ENCODE data around the gene ALKBH6.

GRCh38 chr19:36061367-36061766, 47.4 kb upstream of the ALKBH6 start:
- TF ChIP-seq TBP (IDR thresholded peaks at IDR 0.05; ENCODE audit: low read depth, low read length) = no peak
- no peak for TF ChIP-seq HDAC6 (IDR thresholded peaks at IDR 0.05; ENCODE audit: low read depth, low read length)
- TF ChIP-seq CEBPB (IDR thresholded peaks at IDR 0.05; ENCODE audit: low read depth, low read length) = no peak
- no peak for TF ChIP-seq JUND (IDR thresholded peaks at IDR 0.05; ENCODE audit: low read length)
- TF ChIP-seq SUZ12 (IDR thresholded peaks at IDR 0.05; ENCODE audit: low read length) = no peak
- no peak for TF ChIP-seq ASH2L (IDR thresholded peaks at IDR 0.05; ENCODE audit: low read length)
- TF ChIP-seq POLR2AphosphoS5 (IDR thresholded peaks at IDR 0.05; ENCODE audit: low read depth, low read length) = no peak
- TF ChIP-seq FOSL1 (IDR thresholded peaks at IDR 0.05; ENCODE audit: insufficient read depth, low read depth, low read length) = no peak
- TF ChIP-seq JUN (IDR thresholded peaks at IDR 0.05; ENCODE audit: low read depth, low read length) = no peak
- TF ChIP-seq, protein P1, sequence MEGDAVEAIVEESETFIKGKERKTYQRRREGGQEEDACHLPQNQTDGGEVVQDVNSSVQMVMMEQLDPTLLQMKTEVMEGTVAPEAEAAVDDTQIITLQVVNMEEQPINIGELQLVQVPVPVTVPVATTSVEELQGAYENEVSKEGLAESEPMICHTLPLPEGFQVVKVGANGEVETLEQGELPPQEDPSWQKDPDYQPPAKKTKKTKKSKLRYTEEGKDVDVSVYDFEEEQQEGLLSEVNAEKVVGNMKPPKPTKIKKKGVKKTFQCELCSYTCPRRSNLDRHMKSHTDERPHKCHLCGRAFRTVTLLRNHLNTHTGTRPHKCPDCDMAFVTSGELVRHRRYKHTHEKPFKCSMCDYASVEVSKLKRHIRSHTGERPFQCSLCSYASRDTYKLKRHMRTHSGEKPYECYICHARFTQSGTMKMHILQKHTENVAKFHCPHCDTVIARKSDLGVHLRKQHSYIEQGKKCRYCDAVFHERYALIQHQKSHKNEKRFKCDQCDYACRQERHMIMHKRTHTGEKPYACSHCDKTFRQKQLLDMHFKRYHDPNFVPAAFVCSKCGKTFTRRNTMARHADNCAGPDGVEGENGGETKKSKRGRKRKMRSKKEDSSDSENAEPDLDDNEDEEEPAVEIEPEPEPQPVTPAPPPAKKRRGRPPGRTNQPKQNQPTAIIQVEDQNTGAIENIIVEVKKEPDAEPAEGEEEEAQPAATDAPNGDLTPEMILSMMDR (IDR thresholded peaks at IDR 0.05; ENCODE audit: control extremely low read depth in 1 of 3, insufficient read depth in 1 of 3, low read depth in 1 of 3, low read length in 3 of 3) = no peak
- TF ChIP-seq POLR2A (IDR thresholded peaks at IDR 0.05; ENCODE audit: control extremely low read depth in 1 of 2, low read depth in 2 of 2, low read length in 2 of 2) = no peak
